Measurements from ENCODE around the gene F13A1.
"Not testable (repeated sequence)": the region's sequence is repeated elsewhere in the genome, so short reads cannot be mapped to it uniquely, and the experiment has no call there.

The F13A1 gene

DNA sequence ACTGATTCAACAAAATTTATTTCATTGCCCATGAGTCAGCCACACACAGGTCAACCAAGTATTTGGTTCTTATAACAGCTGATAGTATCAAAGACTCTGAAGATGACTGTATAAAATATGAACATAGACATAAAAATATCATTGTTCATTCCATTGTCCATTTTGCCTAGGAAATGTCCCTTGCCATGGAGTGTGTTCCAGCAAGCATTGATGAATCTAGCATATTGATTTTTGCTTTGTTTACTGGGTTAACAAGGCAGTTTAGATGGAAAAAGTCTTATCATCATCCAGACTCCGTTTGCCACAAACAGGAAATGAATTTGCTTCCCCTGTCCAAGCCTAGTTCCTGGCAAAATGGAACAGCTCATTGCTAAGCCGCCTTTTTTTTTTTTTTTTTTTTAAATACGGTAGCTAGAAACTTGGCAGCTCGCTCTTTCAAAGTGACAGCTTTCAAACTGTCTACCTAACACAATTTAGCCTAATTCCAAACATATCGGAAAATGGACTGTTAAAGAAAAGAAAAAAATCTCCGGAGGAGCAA, 7.5 kb downstream of the F13A1 start:
- DNase-seq (ENCODE audit: low read depth in 1 of 2, low spot score in 1 of 2), result no peak
- TF ChIP-seq JUND (IDR thresholded peaks at IDR 0.05; ENCODE audit: low read depth), result no peak

DNA sequence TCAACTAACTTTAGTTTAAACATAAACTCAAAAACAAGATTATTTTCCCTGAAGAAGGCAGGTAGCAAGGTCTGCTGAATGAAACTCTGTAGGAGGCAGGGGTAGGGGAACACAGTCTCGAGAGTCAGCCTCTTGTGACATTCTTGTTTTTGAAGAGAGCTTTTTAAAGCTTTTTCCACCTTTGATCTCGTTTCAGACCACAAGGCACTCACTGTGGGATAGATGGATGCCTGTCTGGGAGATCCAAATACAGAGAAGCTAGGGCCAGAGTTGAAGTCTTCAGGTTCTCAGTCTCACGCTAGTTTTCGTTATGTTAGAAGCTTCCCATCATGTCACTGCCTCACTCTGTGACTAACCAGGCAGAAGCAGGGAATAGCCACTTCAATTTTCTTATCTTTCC, 14.9 kb downstream of the F13A1 start:
- in situ Hi-C loops (cut with HindIII; ENCODE audit: low pct_unique_long_range_greater_than_20kb, low sequenced_read_pairs), result no loop called here
- TF ChIP-seq JUND (IDR thresholded peaks at IDR 0.05; ENCODE audit: low read depth), result no peak
- no peak for DNase-seq (ENCODE audit: low read depth in 1 of 2, low spot score in 1 of 2)

More for the DNA sequence above, 7.5 kb downstream of the F13A1 start:
- in situ Hi-C loops (cut with HindIII; ENCODE audit: low pct_unique_long_range_greater_than_20kb, low sequenced_read_pairs), result no loop called here

DNA sequence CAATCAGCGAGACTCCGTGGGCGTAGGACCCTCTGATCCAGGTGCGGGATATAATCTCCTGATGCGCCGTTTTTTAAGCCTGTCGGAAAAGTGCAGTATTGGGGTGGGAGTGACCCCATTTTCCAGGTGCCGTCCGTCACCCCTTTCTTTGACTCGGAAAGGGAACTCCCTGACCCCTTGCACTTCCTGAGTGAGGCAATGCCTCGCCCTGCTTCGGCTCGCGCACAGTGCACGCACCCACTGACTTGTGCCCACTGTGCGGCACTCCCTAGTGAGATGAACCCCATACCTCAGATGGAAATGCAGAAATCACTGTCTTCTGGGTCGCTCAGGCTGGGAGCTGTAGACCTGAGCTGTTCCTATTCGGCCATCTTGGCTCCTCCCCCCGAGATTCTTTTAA, 20.1 kb downstream of the F13A1 start:
- in situ Hi-C loops (cut with HindIII; ENCODE audit: low pct_unique_long_range_greater_than_20kb, low sequenced_read_pairs); DNase-seq (ENCODE audit: low read depth in 1 of 2, low spot score in 1 of 2): not testable (repeated sequence)

DNA sequence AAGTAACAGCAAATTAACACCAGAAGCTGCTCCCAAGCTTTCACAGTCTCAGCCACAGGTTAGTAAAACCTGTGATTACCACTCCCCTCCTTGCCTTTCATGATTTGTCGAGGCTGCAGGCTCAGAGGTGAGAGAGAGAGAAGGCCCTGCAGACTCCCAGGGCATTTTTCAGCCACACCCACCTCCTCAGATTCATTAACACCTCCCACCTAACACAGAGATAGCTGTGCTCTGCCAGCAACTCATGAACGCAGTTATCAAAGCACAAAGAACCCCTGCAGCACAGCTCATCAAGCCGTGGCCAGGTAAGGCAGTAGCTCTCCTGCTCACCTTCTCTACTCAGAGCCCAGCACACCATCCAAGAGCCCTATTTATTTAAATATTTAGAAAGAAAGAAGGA, 27.1 kb downstream of the F13A1 start:
- no peak for DNase-seq (ENCODE audit: low read depth in 1 of 2, low spot score in 1 of 2)
- in situ Hi-C loops (cut with HindIII; ENCODE audit: low pct_unique_long_range_greater_than_20kb, low sequenced_read_pairs), result no loop called here
- TF ChIP-seq JUND (IDR thresholded peaks at IDR 0.05; ENCODE audit: low read depth), result no peak

DNA sequence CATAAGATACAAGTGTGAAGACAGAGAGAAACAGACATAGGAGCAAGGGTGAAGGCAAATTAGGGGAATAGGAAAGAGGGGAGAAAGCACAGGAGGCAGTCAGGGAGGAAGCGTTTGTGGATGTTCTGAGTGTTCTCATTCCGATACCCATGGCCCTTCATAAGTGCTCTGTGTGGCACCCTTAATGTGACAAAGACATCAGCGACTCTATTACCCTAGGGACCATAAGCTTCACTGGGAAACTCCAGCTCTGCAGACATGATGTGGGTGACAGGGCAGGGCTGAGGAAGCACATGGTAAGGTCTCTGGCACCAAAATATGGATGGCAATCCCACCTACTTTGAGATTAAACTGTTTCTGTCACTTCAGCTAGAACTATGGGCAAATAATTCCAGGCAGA, 33.0 kb downstream of the F13A1 start:
- DNase-seq (ENCODE audit: low read depth in 1 of 2, low spot score in 1 of 2), result no peak
- no peak for TF ChIP-seq JUND (IDR thresholded peaks at IDR 0.05; ENCODE audit: low read depth)
- in situ Hi-C loops (cut with HindIII; ENCODE audit: low pct_unique_long_range_greater_than_20kb, low sequenced_read_pairs), result no loop called here

DNA sequence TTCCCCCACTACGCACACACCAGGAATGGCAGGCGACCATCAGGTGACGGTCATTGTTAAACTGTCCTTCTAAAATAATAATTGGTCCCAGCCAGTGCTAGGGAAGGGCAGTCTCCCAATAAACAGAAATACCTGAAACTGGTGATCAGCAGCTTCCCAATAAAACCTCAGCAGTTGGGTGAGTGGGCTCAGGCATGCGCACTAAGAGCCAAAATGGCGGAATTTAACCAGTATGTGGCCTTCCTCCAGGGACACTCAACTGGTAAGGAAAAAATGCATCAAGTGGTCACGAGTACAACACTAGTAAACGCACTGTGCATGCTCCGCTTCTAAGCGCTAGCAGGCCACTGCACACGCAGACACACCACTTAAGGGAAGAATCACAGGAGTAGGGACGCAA, 34.8 kb downstream of the F13A1 start:
- no peak for TF ChIP-seq JUND (IDR thresholded peaks at IDR 0.05; ENCODE audit: low read depth)
- in situ Hi-C loops (cut with HindIII; ENCODE audit: low pct_unique_long_range_greater_than_20kb, low sequenced_read_pairs), result no loop called here
- no peak for DNase-seq (ENCODE audit: low read depth in 1 of 2, low spot score in 1 of 2)

DNA sequence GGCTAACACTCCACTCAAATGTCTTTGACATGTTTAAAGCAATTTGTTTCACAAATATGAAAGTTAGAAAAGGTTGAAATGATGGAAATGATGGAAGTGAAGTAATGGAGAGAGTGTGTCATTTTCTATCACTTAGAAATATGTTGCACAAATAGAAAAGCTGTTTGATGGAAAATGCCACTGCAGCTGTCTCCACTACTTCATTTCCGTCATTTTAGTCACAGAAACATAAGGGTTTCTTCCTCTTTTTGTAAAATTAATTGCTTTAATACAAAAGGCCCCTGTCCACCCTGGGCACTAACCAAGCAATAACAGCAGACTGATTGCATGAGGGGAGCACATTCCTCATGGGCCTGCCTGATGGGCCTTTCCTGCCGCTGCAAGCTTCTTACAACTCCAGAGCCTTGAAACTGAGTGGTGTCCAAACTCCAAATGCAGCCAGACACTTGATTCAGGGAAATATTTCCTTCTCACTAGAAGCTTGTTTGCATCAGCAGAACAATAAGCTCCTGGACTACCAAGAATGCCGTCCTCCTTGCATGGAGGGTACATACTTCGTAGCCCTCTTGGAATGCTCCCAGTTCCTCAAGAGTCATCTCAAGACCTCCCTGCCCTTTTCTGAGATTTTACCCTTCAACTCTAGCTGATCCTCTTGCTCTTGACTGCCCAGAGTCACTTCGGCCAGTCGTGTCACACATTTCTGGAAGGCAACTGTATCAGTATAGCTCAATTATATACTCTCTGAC, 36.1 kb downstream of the F13A1 start:
- in situ Hi-C loops (cut with HindIII; ENCODE audit: low pct_unique_long_range_greater_than_20kb, low sequenced_read_pairs), result no loop called here
- DNase-seq (ENCODE audit: low read depth in 1 of 2, low spot score in 1 of 2), result no peak
- TF ChIP-seq JUND (IDR thresholded peaks at IDR 0.05; ENCODE audit: low read depth), result no peak

DNA sequence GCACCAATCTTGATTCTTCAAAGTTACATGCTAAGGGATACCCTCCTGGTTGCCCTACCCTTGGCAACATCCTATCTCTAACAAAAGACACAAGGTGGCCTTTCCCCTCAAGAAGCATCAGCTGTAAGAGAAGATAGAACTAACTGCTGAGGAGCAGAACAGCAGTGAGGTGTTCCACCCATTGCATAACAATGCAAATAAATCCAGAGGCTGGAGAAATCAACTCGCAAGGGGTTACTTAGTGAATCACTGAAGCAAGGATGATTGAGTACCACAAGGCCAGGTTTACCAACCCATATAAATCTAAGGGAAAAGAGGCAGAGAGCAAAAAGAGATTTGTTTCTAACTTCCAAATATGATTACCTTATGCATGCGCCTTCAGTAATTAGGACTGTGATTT, 36.7 kb downstream of the F13A1 start:
- TF ChIP-seq JUND (IDR thresholded peaks at IDR 0.05; ENCODE audit: low read depth), result no peak
- no peak for DNase-seq (ENCODE audit: low read depth in 1 of 2, low spot score in 1 of 2)
- in situ Hi-C loops (cut with HindIII; ENCODE audit: low pct_unique_long_range_greater_than_20kb, low sequenced_read_pairs), result no loop called here

DNA sequence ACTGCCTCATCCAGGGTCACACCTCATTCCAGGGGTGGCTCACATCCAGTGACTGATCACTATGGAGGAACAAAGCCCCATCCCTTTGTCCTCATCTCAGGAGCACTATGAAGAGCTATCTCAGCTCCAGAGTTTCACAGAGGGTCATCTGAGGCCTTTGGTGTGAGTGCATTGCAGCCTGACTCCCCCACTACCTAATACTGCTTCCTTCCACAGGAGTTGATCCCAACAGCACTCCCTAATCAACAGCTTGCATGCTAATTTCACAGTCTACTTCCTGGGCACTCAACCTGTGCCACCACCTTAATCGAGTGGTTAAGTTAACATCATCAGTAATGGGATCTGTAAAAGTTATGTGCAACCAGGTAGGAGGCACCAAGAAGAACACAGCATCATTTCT, 37.7 kb downstream of the F13A1 start:
- no peak for TF ChIP-seq JUND (IDR thresholded peaks at IDR 0.05; ENCODE audit: low read depth)
- in situ Hi-C loops (cut with HindIII; ENCODE audit: low pct_unique_long_range_greater_than_20kb, low sequenced_read_pairs), result no loop called here
- no peak for DNase-seq (ENCODE audit: low read depth in 1 of 2, low spot score in 1 of 2)

DNA sequence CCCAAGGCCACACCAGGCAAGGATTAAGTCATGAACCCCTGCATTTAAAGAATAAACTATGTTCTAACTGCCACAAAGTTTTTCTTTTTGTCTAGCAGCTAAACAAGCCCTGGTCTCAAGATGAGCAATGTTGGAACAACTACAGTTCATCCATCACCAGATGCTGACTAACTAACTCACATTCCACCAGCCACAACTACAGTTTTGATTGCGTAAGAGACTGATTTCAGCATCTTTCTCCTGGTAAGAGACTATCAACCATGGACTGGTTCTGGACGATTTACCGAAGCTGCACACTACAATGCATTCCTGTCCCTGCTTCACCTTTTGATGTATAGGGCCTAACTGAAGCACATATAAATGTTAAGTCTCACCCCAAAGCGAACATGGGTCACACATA, 43.0 kb downstream of the F13A1 start:
- no peak for DNase-seq (ENCODE audit: low read depth in 1 of 2, low spot score in 1 of 2)
- in situ Hi-C loops (cut with HindIII; ENCODE audit: low pct_unique_long_range_greater_than_20kb, low sequenced_read_pairs), result no loop called here
- no peak for TF ChIP-seq JUND (IDR thresholded peaks at IDR 0.05; ENCODE audit: low read depth)

DNA sequence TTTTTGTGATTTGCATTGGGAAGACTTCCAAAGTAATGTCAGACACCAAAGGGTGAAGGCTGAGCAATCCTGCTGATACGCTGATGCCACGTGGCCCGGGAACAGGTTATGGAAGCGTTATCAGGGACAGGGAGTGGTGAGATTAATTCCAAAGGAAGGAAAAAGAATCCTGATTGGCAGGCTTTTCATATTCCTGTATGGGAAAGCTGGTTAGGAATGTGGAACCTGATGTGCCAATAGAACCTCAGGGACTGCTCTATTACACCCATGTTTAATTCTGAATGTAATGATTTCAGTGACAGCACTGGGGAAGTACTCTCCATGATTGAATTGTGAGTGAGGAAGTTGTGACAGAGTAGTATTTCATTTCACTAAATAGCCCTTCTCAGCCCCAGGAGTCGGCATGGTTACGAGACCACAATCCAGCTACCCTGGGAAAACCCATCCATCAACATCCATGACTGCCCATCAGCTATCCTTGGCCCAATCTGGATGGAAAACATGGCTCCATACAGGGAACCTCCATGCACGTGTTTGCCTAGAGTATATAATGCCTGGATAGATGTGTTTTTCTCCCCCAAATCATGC, 49.4 kb downstream of the F13A1 start:
- DNase-seq (ENCODE audit: low read depth in 1 of 2, low spot score in 1 of 2), result no peak
- in situ Hi-C loops (cut with HindIII; ENCODE audit: low pct_unique_long_range_greater_than_20kb, low sequenced_read_pairs), result no loop called here
- no peak for TF ChIP-seq JUND (IDR thresholded peaks at IDR 0.05; ENCODE audit: low read depth)

DNA sequence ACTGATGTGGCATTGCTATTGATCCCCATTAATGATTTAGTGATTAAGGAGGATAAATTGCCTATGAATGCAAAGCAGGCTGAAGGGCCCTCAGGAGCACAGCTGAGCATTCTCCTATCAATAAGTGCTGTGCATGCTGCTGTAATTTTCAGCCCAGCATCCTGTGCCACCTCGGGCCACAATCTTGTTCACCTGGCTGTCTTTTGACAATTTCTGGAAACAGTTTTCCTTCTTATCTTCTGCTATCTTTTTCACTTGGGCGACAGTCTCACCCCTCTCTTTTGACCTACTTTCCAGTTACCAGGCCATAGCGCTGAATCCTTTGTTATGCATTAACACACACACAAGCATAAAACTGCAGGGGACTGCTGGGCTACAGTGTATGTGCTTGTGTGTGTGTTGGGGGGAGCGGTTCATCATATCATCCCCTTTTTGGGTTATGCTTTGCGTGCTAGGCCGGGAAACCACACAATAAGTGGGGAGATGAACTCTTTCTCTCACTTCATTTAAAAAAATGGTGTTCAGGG, 60.2 kb downstream of the F13A1 start:
- in situ Hi-C loops (cut with HindIII; ENCODE audit: low pct_unique_long_range_greater_than_20kb, low sequenced_read_pairs), result no loop called here
- no peak for DNase-seq (ENCODE audit: low read depth in 1 of 2, low spot score in 1 of 2)
- TF ChIP-seq JUND (IDR thresholded peaks at IDR 0.05; ENCODE audit: low read depth), result no peak

DNA sequence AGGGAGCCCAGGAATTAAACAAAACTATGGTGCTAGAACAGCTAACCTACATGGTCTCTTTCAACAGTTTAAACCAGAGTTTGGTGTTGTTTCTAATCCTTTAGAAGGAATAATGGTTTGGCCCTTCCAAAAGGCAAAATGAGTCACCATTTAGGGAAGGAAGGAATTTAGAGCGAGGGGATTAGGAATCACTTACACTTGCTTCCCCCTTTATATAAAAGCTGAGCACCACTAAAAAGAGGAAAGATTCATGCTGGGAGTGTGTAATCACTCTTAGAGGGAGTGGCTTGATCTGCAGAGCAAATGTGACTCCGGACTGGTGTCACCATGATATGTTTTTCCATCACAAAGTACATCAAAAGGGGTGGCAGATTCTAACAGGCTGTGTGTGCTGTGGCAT, 63.6 kb downstream of the F13A1 start:
- in situ Hi-C loops (cut with HindIII; ENCODE audit: low pct_unique_long_range_greater_than_20kb, low sequenced_read_pairs), result no loop called here
- TF ChIP-seq JUND (IDR thresholded peaks at IDR 0.05; ENCODE audit: low read depth), result no peak
- DNase-seq (ENCODE audit: low read depth in 1 of 2, low spot score in 1 of 2), result no peak
